IMR-90 (cell line): ENCODE results near the gene CLDN22. TPM values are rescaled to one million over a fixed set of nuclear protein-coding genes. Genes with fewer than 3 reads are reported as not detected.
"Not testable (repeated sequence)": the region's sequence is repeated elsewhere in the genome, so short reads cannot be mapped to it uniquely, and the experiment has no call there.

Experiments
- ATAC-seq: fragments of 200-7000 bp; cut with Tn5 transposase; 2 replicates; pipeline ENCODE4 v1.9.1; 2020; ENCODE audit warnings: low read depth, mild to moderate bottlenecking, moderate library complexity
- BruUV-seq: library from RNA; stranded (reverse); fragments of 400-500 nt; replicated peaks from 2 replicates; lab custom pipeline; 2021; lab: Mats Ljungman, UMichigan
- CTCF ChIA-PET: fragments of 300-600 bp; formaldehyde crosslinking; extraction: SDS; loops from one replicate; lab custom pipeline; 2021; ENCODE audit warnings: antibody characterized with exemption; lab: Yijun Ruan, JAX
- POLR2A ChIA-PET: fragments of 300-600 bp; sonication (Branson Sonifier 250); formaldehyde crosslinking; loops from one replicate; lab custom pipeline; 2022; ENCODE audit warnings: antibody characterized with exemption; ENCODE audit not compliant: unreplicated experiment; lab: Charles Lee
- DNase-seq: peaks from one replicate; pipeline ENCODE4 v3.0.0; 2013
- H2AFZ ChIP-seq: replicated peaks from 2 replicates; pipeline ENCODE3; 2013; ENCODE audit warnings: low read length, mild to moderate bottlenecking; ENCODE audit not compliant: poor library complexity
- H2AK5ac ChIP-seq: 2 replicates; pipeline ENCODE4 v1.6.1; 2013; ENCODE audit warnings: low read depth, low read length, inconsistent platforms
- H2AK9ac ChIP-seq: replicated peaks from 2 replicates; pipeline ENCODE3; 2013; ENCODE audit warnings: mild to moderate bottlenecking, low read depth, low read length, moderate library complexity; ENCODE audit not compliant: poor library complexity
- H2BK120ac ChIP-seq: 2 replicates; pipeline ENCODE4 v1.6.1; 2013; ENCODE audit warnings: low read depth, low read length, inconsistent platforms
- H2BK15ac ChIP-seq: 3 replicates; pipeline ENCODE4 v1.6.1; 2013; ENCODE audit warnings: low read depth, low read length, inconsistent platforms
- H2BK20ac ChIP-seq: 2 replicates; pipeline ENCODE4 v1.6.1; 2013; ENCODE audit warnings: low read depth, mild to moderate bottlenecking, inconsistent platforms, low read length, moderate library complexity
- H2BK5ac ChIP-seq: 2 replicates; pipeline ENCODE4 v1.6.1; 2013; ENCODE audit warnings: mild to moderate bottlenecking, low read depth, low read length, inconsistent platforms; ENCODE audit not compliant: poor library complexity, severe bottlenecking
- H3K14ac ChIP-seq: replicated peaks from 2 replicates; pipeline ENCODE4 v1.6.1; 2013; ENCODE audit warnings: low read depth, low read length, inconsistent platforms
- H3K18ac ChIP-seq: 2 replicates; pipeline ENCODE4 v1.6.1; 2013; ENCODE audit warnings: low read depth, low read length, control low read depth
- H3K23ac ChIP-seq: 2 replicates; pipeline ENCODE4 v1.6.1; 2013; ENCODE audit warnings: low read depth, low read length, inconsistent platforms
- H3K27ac ChIP-seq: 2 replicates; pipeline ENCODE4 v1.5.1; 2013; ENCODE audit warnings: mild to moderate bottlenecking, control low read depth, low read length; ENCODE audit not compliant: insufficient read depth
- H3K27me3 ChIP-seq: 2 replicates; pipeline ENCODE4 v1.6.1; 2013; ENCODE audit warnings: low read length; ENCODE audit not compliant: control insufficient read depth, insufficient read depth
- H3K36me3 ChIP-seq: 2 replicates; pipeline ENCODE4 v1.6.1; 2013; ENCODE audit warnings: low read length, mixed read lengths; ENCODE audit not compliant: control insufficient read depth, insufficient read depth
- H3K4ac ChIP-seq: 2 replicates; pipeline ENCODE4 v1.6.1; 2013; ENCODE audit warnings: low read depth, low read length, inconsistent platforms
- H3K4me1 ChIP-seq: 2 replicates; pipeline ENCODE4 v1.6.1; 2013; ENCODE audit warnings: low read length, mixed read lengths; ENCODE audit not compliant: control insufficient read depth, insufficient read depth
- H3K4me2 ChIP-seq: 2 replicates; pipeline ENCODE4 v1.6.1; 2013; ENCODE audit warnings: low read depth, mild to moderate bottlenecking, control low read depth, low read length, moderate library complexity
- H3K4me3 ChIP-seq: 2 replicates; pipeline ENCODE4 v1.5.1; 2013; ENCODE audit warnings: low read depth, mild to moderate bottlenecking, control low read depth, low read length, moderate library complexity; ENCODE audit not compliant: insufficient read depth
- H3K56ac ChIP-seq: 2 replicates; pipeline ENCODE4 v1.6.1; 2013; ENCODE audit warnings: low read length, inconsistent platforms; ENCODE audit not compliant: insufficient read depth; ENCODE audit errors: extremely low read depth
- H3K79me1 ChIP-seq, 2 experiments: 2 replicates each; pipeline ENCODE4 v1.6.1; 2013; ENCODE audit warnings: low read length in 2 of 2, inconsistent platforms in 1 of 2, low read depth in 1 of 2
- H3K9ac ChIP-seq: 2 replicates; pipeline ENCODE4 v1.6.1; 2013; ENCODE audit warnings: low read depth, low read length, control low read depth
- H3K9me1 ChIP-seq: 2 replicates; pipeline ENCODE4 v1.6.1; 2013; ENCODE audit warnings: low read length, inconsistent platforms; ENCODE audit not compliant: insufficient read depth
- H3K9me3 ChIP-seq: 2 replicates; pipeline ENCODE4 v1.6.1; 2013; ENCODE audit warnings: low read length; ENCODE audit not compliant: control insufficient read depth, insufficient read depth
- H4K20me1 ChIP-seq: 2 replicates; pipeline ENCODE4 v1.6.1; 2013; ENCODE audit warnings: low read length, inconsistent platforms; ENCODE audit not compliant: insufficient read depth
- H4K5ac ChIP-seq: 2 replicates; pipeline ENCODE4 v1.6.1; 2013; ENCODE audit warnings: mild to moderate bottlenecking, low read depth, low read length, control low read depth
- H4K8ac ChIP-seq, 2 experiments: 2 replicates each; pipeline ENCODE4 v1.6.1; 2013; ENCODE audit warnings: low read depth in 2 of 2, low read length in 2 of 2, control low read depth in 1 of 2, inconsistent platforms in 1 of 2
- H4K91ac ChIP-seq: 2 replicates; pipeline ENCODE4 v1.6.1; 2013; ENCODE audit warnings: low read depth, low read length, inconsistent platforms; ENCODE audit not compliant: insufficient read depth
- POLR2A ChIP-seq: IDR thresholded peaks from 2 replicates; pipeline ENCODE4 v1.6.1; 2012; ENCODE audit warnings: mild to moderate bottlenecking, low read depth, low read length
- RFX5 ChIP-seq: IDR thresholded peaks from 2 replicates; pipeline ENCODE4 v1.8.0; 2012; ENCODE audit warnings: low read depth, mild to moderate bottlenecking, low read length, moderate library complexity
- WGBS, 2 experiments: methylation state at CpG; one replicate each; pipeline versions ENCODE4 v1.1.5 to v1.1.7; 2013; ENCODE audit warnings: missing lambda C conversion rate in 2 of 2; ENCODE audit not compliant: insufficient read length in 1 of 2; ENCODE audit errors: extremely low coverage in 2 of 2; 5-methylcytosine and 5-hydroxymethylcytosine counted together
- dilution Hi-C: fragments of 300-500 bp; cut with HindIII; formaldehyde crosslinking; loops from one replicate; pipeline ENCODE4 v1.14.3; 2018; ENCODE audit warnings: low sequenced_read_pairs; ENCODE audit not compliant: unreplicated experiment
- in situ Hi-C: fragments of 300-500 bp; cut with MboI; formaldehyde crosslinking; loops from 3 replicates; pipeline ENCODE4 v1.14.3; 2019; ENCODE audit warnings: low sequenced_read_pairs, inconsistent platforms, mixed read lengths
- intact Hi-C: fragments of 100-400 bp; cut with micrococcal nuclease; formaldehyde crosslinking; loops from 2 replicates; pipeline ENCODE4 v1.10.0; 2022
- polyA plus RNA-seq, 3 experiments: library from polyadenylated mRNA; depleted of rRNA; stranded (reverse); fragments of >200 nt; gene quantifications; 2 replicates each; pipeline ENCODE4 v1.2.3, GENCODE V29; 2012; ENCODE audit warnings: low replicate concordance in 1 of 3
- total RNA-seq: library from RNA; depleted of rRNA; stranded (reverse); fragments of >200 nt; gene quantifications from 2 replicates; pipeline ENCODE4 v1.2.3, GENCODE V29; 2012
- TF ChIP-seq, protein P1 (sequence below): fragments of 150-350 bp; IDR thresholded peaks from 2 replicates; pipeline ENCODE4 v1.6.1; 2016; ENCODE audit warnings: low read depth, mild to moderate bottlenecking, low read length, moderate library complexity, borderline replicate concordance

Gene CLDN22
- total and polyA plus RNA-seq, 2 of the 4 experiments (the other 2 are of a cell fraction), result not detected

DNA sequence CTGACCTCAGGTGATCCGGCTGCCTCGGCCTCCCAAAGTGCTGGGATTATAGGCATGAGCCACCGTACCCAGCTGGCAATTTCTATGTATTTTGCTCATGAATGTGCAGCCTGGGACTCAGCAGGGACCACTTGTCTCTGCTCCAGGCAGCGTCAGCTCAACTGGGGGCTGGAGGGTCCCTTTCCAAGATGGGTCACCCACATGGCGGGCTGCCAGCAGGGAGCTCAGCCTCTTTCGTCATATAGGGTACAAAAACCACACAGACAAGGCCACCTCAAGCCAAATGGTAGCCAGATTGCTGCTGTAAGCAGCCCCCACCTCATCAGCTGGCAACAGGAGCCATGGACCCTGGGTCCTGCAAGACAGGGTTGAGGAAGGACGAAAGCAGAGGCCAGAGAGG is 4.5 kb upstream of the CLDN22 start:
- no peak for TF ChIP-seq POLR2A
- TF ChIP-seq, protein P1, sequence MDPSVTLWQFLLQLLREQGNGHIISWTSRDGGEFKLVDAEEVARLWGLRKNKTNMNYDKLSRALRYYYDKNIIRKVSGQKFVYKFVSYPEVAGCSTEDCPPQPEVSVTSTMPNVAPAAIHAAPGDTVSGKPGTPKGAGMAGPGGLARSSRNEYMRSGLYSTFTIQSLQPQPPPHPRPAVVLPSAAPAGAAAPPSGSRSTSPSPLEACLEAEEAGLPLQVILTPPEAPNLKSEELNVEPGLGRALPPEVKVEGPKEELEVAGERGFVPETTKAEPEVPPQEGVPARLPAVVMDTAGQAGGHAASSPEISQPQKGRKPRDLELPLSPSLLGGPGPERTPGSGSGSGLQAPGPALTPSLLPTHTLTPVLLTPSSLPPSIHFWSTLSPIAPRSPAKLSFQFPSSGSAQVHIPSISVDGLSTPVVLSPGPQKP, result no peak
- no peak for TF ChIP-seq RFX5
- H3K36me3 ChIP-seq, result no peaks in the 10 kb centered on the region
- H4K20me1 ChIP-seq, result no peaks in the 10 kb centered on the region
- peaks cover 3% of the 10 kb centered on the region; the same call in 1 of the 2 replicates for H3K4me1 ChIP-seq
- in situ Hi-C loops (no loop called here), dilution Hi-C loops (no loop called here), intact Hi-C loops (no loop called here)
- no peak overlapping the region for H3K23ac ChIP-seq
- peaks cover 7% of the 10 kb centered on the region for H3K9me3 ChIP-seq
- H3K27me3 ChIP-seq, result no peaks in the 10 kb centered on the region
- no peak overlapping the region for H3K27ac ChIP-seq
- ChIA-PET CTCF (no interaction called here), POLR2A (no interaction called here)
- no peak overlapping the region for H2BK20ac ChIP-seq
- 0 out of 2 replicates have a peak, but pooled peaks cover 2% of the 10 kb centered on the region for H3K9me1 ChIP-seq
- no peak for ATAC-seq
- no peak overlapping the region for H2BK120ac ChIP-seq
- H3K14ac ChIP-seq, result no peak overlapping the region
- no peaks in the 10 kb centered on the region for H3K79me1 ChIP-seq
- no peak overlapping the region for H2BK5ac ChIP-seq
- no peak overlapping the region for H2AFZ ChIP-seq
- no peak overlapping the region for H4K5ac ChIP-seq
- H3K18ac ChIP-seq, result no peak overlapping the region
- no peak for DNase-seq
- H4K8ac ChIP-seq, result no peak overlapping the region
- no peak overlapping the region for H3K9ac ChIP-seq
- 100% methylated on average over 4 of the region's 7 CpGs; no CpG with 5 or more reads in 1 of the 2 experiments for WGBS, 2 experiments
- H2BK15ac ChIP-seq, result no peak overlapping the region
- no peak overlapping the region for H2AK9ac ChIP-seq
- no peak overlapping the region for H3K4ac ChIP-seq
- H4K91ac ChIP-seq, result no peak overlapping the region
- H2AK5ac ChIP-seq, result no peak overlapping the region
- BruUV-seq, result no TSS peak
- no peak overlapping the region for H3K4me3 ChIP-seq
- no peak overlapping the region for H3K4me2 ChIP-seq
- no peak overlapping the region for H3K56ac ChIP-seq

DNA sequence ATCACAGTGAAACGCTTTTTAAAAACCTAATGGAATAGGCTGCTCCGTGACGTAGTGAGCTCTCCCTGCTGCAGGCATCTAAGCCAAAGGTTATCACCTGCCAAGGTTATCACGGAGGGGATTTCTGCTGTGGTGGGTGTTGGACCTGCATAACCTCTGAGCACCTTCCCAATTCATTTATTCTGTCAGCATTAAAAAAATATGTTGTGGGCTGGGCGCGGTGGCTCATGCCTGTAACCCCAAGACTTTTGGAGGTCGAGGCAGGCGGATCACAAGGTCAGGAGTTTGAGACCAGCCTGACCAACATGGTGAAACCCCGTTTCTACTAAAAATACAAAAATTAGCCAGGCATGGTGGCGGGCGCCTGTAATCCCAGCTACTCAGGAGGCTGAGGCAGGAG is 4.0 kb upstream of the CLDN22 start:
- H3K79me1 ChIP-seq, BruUV-seq, DNase-seq, H2BK120ac ChIP-seq, in situ Hi-C loops, H3K4ac ChIP-seq, H3K18ac ChIP-seq, H2BK20ac ChIP-seq, H3K4me1 ChIP-seq, ATAC-seq, H3K23ac ChIP-seq, H2BK15ac ChIP-seq, H3K14ac ChIP-seq, H4K20me1 ChIP-seq, dilution Hi-C loops, H2AFZ ChIP-seq, H3K4me2 ChIP-seq, H3K27ac ChIP-seq, H2BK5ac ChIP-seq, H3K9ac ChIP-seq, H4K8ac ChIP-seq, H2AK5ac ChIP-seq, H3K36me3 ChIP-seq, H3K27me3 ChIP-seq, H3K9me1 ChIP-seq, H2AK9ac ChIP-seq, H3K4me3 ChIP-seq, H4K5ac ChIP-seq, H3K9me3 ChIP-seq, H4K91ac ChIP-seq, H3K56ac ChIP-seq, POLR2A ChIA-PET, intact Hi-C loops: not testable (repeated sequence)
- no CpG with 5 or more reads among the region's 11 CpGs for WGBS, 2 experiments
- CTCF ChIA-PET, result interaction anchor here (1.1 kb wide), 1 partner anchor 62 kb away, joined by 3 read pairs; no protein-coding TSS in a partner anchor
